Measurements from ENCODE around the gene BANK1. TPM values are rescaled to one million over a fixed set of nuclear protein-coding genes. Genes with fewer than 3 reads are reported as not detected.

The BANK1 gene
- polyA plus RNA-seq, 1 of the 3 experiments (the other 2 are of a cell fraction) = not detected

DNA sequence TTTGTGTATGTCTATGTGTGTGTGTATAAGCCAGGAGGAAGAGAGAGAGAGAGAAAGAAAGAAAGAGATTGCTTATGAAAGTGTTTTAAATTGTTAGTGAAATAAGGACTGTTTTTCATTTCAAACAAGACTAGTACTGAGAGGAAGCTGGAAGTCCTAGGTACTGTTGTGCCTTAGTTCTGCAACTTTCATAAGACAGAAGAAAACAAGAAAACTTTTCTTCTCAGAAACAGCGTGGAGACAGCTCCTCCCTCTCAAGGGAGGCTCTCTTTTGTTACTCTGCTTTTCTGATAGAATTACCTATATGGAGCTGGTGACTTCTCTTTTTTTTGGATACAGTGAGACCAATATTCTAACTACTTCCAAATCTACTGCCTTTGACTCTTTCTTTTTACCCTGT lies 62.5 kb downstream of the BANK1 start (continued):
- TF ChIP-seq, protein P1, sequence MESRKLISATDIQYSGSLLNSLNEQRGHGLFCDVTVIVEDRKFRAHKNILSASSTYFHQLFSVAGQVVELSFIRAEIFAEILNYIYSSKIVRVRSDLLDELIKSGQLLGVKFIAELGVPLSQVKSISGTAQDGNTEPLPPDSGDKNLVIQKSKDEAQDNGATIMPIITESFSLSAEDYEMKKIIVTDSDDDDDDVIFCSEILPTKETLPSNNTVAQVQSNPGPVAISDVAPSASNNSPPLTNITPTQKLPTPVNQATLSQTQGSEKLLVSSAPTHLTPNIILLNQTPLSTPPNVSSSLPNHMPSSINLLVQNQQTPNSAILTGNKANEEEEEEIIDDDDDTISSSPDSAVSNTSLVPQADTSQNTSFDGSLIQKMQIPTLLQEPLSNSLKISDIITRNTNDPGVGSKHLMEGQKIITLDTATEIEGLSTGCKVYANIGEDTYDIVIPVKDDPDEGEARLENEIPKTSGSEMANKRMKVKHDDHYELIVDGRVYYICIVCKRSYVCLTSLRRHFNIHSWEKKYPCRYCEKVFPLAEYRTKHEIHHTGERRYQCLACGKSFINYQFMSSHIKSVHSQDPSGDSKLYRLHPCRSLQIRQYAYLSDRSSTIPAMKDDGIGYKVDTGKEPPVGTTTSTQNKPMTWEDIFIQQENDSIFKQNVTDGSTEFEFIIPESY (IDR thresholded peaks at IDR 0.05; ENCODE audit: borderline replicate concordance, low read depth) = no peak
- TF ChIP-seq, protein P2, sequence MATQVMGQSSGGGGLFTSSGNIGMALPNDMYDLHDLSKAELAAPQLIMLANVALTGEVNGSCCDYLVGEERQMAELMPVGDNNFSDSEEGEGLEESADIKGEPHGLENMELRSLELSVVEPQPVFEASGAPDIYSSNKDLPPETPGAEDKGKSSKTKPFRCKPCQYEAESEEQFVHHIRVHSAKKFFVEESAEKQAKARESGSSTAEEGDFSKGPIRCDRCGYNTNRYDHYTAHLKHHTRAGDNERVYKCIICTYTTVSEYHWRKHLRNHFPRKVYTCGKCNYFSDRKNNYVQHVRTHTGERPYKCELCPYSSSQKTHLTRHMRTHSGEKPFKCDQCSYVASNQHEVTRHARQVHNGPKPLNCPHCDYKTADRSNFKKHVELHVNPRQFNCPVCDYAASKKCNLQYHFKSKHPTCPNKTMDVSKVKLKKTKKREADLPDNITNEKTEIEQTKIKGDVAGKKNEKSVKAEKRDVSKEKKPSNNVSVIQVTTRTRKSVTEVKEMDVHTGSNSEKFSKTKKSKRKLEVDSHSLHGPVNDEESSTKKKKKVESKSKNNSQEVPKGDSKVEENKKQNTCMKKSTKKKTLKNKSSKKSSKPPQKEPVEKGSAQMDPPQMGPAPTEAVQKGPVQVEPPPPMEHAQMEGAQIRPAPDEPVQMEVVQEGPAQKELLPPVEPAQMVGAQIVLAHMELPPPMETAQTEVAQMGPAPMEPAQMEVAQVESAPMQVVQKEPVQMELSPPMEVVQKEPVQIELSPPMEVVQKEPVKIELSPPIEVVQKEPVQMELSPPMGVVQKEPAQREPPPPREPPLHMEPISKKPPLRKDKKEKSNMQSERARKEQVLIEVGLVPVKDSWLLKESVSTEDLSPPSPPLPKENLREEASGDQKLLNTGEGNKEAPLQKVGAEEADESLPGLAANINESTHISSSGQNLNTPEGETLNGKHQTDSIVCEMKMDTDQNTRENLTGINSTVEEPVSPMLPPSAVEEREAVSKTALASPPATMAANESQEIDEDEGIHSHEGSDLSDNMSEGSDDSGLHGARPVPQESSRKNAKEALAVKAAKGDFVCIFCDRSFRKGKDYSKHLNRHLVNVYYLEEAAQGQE (IDR thresholded peaks at IDR 0.05; ENCODE audit: low read depth, low read length) = no peak
- TF ChIP-seq, protein P3, sequence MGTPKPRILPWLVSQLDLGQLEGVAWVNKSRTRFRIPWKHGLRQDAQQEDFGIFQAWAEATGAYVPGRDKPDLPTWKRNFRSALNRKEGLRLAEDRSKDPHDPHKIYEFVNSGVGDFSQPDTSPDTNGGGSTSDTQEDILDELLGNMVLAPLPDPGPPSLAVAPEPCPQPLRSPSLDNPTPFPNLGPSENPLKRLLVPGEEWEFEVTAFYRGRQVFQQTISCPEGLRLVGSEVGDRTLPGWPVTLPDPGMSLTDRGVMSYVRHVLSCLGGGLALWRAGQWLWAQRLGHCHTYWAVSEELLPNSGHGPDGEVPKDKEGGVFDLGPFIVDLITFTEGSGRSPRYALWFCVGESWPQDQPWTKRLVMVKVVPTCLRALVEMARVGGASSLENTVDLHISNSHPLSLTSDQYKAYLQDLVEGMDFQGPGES (IDR thresholded peaks at IDR 0.05; ENCODE audit: low read depth, low read length) = no peak

DNA sequence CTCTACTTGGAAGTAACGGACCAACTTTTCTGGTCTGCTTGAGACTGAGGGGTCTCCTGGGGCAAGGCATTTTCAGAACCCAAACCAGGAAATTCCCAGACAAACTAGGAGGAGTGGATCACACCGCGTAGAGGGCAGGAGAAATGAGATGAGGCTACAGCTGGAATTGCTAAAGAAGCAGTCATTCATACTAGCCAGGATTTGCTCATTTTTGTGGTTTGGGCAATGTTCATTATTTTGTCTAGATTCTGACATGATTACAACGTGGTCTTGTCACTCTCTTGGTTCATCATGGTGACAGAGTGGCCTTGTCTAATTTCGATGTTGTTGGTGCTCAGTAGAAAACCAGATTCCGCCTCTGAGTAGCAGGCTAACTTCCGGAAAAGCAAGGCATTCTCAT lies 63.2 kb downstream of the BANK1 start:
- H3K9ac ChIP-seq = no peak overlapping the region
- no peaks in the 10 kb centered on the region for H3K9me2 ChIP-seq
- no peak overlapping the region for H3K27ac ChIP-seq (ENCODE audit: low read depth in 2 of 2, low read length in 1 of 2)
- 81% methylated on average over 7 of the region's 7 CpGs for WGBS (ENCODE audit: low lambda C conversion rate)
- no peaks in the 10 kb centered on the region for H3K9me3 ChIP-seq
- no peak overlapping the region for H3K4me2 ChIP-seq
- no peaks in the 10 kb centered on the region; a peak in 1 of 4 replicates for H3K4me1 ChIP-seq (ENCODE audit: control insufficient read depth in 1 of 2, insufficient read depth in 2 of 2, low read depth in 1 of 2, low read length in 1 of 2)
- ChIA-PET CTCF (no interaction called here), POLR2A (interaction anchor here (0.6 kb wide), 1 partner anchor 156 kb away, joined by 3 read pairs; no protein-coding TSS in a partner anchor)
- DNase-seq = no peak
- H4K20me1 ChIP-seq (ENCODE audit: insufficient read depth) = no peaks in the 10 kb centered on the region
- no peaks in the 10 kb centered on the region for H3K27me3 ChIP-seq (ENCODE audit: insufficient read depth)
- no peak overlapping the region for H2AFZ ChIP-seq (ENCODE audit: low read depth)
- H3F3A ChIP-seq (replicated peaks; ENCODE audit: insufficient read depth) = no peaks in the 10 kb centered on the region
- H3K79me2 ChIP-seq (ENCODE audit: insufficient read depth) = no peaks in the 10 kb centered on the region
- no peak overlapping the region for H3K4me3 ChIP-seq (ENCODE audit: low read depth in 2 of 2, low read length in 1 of 2)
- no peaks in the 10 kb centered on the region for H3K36me3 ChIP-seq (replicated peaks in 1 of 2; ENCODE audit: control insufficient read depth in 1 of 2, insufficient read depth in 2 of 2, low read length in 1 of 2)
- no peak for TF ChIP-seq RFX5 (IDR thresholded peaks at IDR 0.05; ENCODE audit: low read length)
- TF ChIP-seq RXRA (IDR thresholded peaks at IDR 0.05; ENCODE audit: borderline replicate concordance, low read depth) = no peak
- TF ChIP-seq, protein P4, sequence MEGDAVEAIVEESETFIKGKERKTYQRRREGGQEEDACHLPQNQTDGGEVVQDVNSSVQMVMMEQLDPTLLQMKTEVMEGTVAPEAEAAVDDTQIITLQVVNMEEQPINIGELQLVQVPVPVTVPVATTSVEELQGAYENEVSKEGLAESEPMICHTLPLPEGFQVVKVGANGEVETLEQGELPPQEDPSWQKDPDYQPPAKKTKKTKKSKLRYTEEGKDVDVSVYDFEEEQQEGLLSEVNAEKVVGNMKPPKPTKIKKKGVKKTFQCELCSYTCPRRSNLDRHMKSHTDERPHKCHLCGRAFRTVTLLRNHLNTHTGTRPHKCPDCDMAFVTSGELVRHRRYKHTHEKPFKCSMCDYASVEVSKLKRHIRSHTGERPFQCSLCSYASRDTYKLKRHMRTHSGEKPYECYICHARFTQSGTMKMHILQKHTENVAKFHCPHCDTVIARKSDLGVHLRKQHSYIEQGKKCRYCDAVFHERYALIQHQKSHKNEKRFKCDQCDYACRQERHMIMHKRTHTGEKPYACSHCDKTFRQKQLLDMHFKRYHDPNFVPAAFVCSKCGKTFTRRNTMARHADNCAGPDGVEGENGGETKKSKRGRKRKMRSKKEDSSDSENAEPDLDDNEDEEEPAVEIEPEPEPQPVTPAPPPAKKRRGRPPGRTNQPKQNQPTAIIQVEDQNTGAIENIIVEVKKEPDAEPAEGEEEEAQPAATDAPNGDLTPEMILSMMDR (IDR thresholded peaks at IDR 0.05) = no peak
- no peak for TF ChIP-seq FOXM1 (IDR thresholded peaks at IDR 0.05; ENCODE audit: low read depth)
- TF ChIP-seq, protein P5, sequence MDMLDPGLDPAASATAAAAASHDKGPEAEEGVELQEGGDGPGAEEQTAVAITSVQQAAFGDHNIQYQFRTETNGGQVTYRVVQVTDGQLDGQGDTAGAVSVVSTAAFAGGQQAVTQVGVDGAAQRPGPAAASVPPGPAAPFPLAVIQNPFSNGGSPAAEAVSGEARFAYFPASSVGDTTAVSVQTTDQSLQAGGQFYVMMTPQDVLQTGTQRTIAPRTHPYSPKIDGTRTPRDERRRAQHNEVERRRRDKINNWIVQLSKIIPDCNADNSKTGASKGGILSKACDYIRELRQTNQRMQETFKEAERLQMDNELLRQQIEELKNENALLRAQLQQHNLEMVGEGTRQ (IDR thresholded peaks at IDR 0.05; ENCODE audit: borderline replicate concordance, low read depth, low read length) = no peak
- TF ChIP-seq SMC3 (IDR thresholded peaks at IDR 0.05; ENCODE audit: low read depth, low read length) = no peak
- TF ChIP-seq JUND (IDR thresholded peaks at IDR 0.05) = no peak
- no peak for TF ChIP-seq MEF2A (IDR thresholded peaks at IDR 0.05; ENCODE audit: borderline replicate concordance, low read depth)
- no peak for TF ChIP-seq TEAD4 (IDR thresholded peaks at IDR 0.05; ENCODE audit: borderline replicate concordance, insufficient read depth)
- no peak for TF ChIP-seq CHD2 (IDR thresholded peaks at IDR 0.05; ENCODE audit: low read length, partially characterized antibody)
- TF ChIP-seq, protein P6, sequence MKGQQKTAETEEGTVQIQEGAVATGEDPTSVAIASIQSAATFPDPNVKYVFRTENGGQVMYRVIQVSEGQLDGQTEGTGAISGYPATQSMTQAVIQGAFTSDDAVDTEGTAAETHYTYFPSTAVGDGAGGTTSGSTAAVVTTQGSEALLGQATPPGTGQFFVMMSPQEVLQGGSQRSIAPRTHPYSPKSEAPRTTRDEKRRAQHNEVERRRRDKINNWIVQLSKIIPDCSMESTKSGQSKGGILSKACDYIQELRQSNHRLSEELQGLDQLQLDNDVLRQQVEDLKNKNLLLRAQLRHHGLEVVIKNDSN (IDR thresholded peaks at IDR 0.05; ENCODE audit: borderline replicate concordance, low read depth) = no peak
- TF ChIP-seq ELF1 (IDR thresholded peaks at IDR 0.05) = no peak
- no peak for TF ChIP-seq RCOR1 (IDR thresholded peaks at IDR 0.05; ENCODE audit: low read length)
- TF ChIP-seq NFIC (IDR thresholded peaks at IDR 0.05; ENCODE audit: borderline replicate concordance) = no peak
- TF ChIP-seq, protein P7, sequence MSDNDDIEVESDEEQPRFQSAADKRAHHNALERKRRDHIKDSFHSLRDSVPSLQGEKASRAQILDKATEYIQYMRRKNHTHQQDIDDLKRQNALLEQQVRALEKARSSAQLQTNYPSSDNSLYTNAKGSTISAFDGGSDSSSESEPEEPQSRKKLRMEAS (IDR thresholded peaks at IDR 0.05; ENCODE audit: low read depth) = no peak
- TF ChIP-seq FOSL2 (IDR thresholded peaks at IDR 0.05; ENCODE audit: borderline replicate concordance, low read depth) = no peak
